H1 (cell line): ENCODE results near the gene MYH10.

ENCODE experiments used
- CTCF ChIP-seq, 3 experiments: IDR thresholded peaks; 1 replicate in 2 of 3; 2 replicates in 1 of 3; pipeline versions ENCODE4 v1.5.1 to v1.6.1; 2011; ENCODE audit warnings: low read length in 3 of 3, mild to moderate bottlenecking in 3 of 3, inconsistent platforms in 2 of 3, low read depth in 1 of 3, moderate library complexity in 1 of 3; ENCODE audit not compliant: insufficient read depth in 1 of 3; ENCODE audit errors: control extremely low read depth in 1 of 3
- POLR2A ChIP-seq, 2 experiments: IDR thresholded peaks; 1 replicate in 1 of 2; 2 replicates in 1 of 2; pipeline ENCODE4 v1.6.1; 2011; ENCODE audit warnings: low read depth in 2 of 2, low read length in 2 of 2, mild to moderate bottlenecking in 2 of 2; ENCODE audit errors: control extremely low read depth in 1 of 2
- POLR2AphosphoS5 ChIP-seq: IDR thresholded peaks from 2 replicates; pipeline ENCODE4 v1.6.1; 2011; ENCODE audit warnings: low read depth, low read length
- TBP ChIP-seq: IDR thresholded peaks from 2 replicates; pipeline ENCODE4 v1.6.1; 2011; ENCODE audit warnings: low read depth, low read length, improper control_type of control experiment
- TEAD4 ChIP-seq: IDR thresholded peaks from 2 replicates; pipeline ENCODE4 v1.6.1; 2012; ENCODE audit warnings: low read depth, low read length, inconsistent platforms, mixed read lengths
- YY1 ChIP-seq: IDR thresholded peaks from 2 replicates; pipeline ENCODE4 v1.6.1; 2011; ENCODE audit warnings: low read depth, mild to moderate bottlenecking, low read length

DNA sequence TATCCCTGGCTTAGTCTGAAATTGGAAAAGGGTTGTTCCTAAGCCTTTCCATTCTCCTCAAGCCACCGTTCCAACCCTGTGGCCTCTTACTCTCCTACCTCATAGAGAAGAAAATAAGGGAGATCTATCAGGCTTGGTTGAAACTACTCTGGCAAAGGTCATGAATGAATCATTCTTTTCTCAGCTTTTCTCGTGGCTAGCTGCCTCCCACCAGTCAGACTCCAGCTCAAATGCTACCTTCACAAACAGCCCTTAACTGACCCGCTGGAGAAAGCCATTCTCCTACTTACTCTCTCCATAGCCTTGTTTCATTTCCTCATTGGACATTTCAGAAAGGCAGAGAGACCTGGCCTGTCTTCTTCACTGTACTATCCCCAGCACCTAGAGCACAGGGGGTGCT, 8.9 kb downstream of the MYH10 start:
- TF ChIP-seq YY1 (no peak), TEAD4 (no peak), POLR2A (IDR thresholded peaks at IDR 0.05; ENCODE audit: control extremely low read depth in 1 of 2, low read depth in 2 of 2, low read length in 2 of 2) (no peak), POLR2AphosphoS5 (no peak), CTCF (IDR thresholded peaks at IDR 0.05; ENCODE audit: control extremely low read depth in 1 of 3, insufficient read depth in 1 of 3, low read depth in 1 of 3, low read length in 3 of 3) (no peak), TBP (no peak)
